ENCODE data around the gene AP5S1.

DNA sequence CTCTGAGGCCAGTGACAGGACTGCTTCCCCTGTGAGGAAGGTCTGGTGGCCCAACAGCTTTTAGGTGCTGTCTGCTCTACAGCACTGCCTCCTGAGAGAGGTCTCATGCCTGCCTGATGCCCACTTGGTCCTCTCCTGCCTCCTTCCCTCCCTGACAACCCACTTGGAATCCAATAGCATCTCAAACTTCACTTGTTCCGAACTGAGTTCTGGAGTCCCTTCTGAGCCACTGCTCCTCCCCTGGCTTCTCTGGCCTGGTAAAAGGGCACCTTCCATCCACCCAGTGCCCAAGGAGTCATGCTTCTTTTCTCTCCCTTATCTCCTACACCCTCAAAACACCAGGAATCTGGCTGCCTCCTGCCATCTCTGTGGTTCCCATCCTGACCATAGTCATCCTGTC lies 28.2 kb downstream of the AP5S1 start:
- no peak for TF ChIP-seq EZH2 (IDR thresholded peaks at IDR 0.05; ENCODE audit: borderline replicate concordance, low read depth, low read length, severe bottlenecking)
- TF ChIP-seq, protein P1, sequence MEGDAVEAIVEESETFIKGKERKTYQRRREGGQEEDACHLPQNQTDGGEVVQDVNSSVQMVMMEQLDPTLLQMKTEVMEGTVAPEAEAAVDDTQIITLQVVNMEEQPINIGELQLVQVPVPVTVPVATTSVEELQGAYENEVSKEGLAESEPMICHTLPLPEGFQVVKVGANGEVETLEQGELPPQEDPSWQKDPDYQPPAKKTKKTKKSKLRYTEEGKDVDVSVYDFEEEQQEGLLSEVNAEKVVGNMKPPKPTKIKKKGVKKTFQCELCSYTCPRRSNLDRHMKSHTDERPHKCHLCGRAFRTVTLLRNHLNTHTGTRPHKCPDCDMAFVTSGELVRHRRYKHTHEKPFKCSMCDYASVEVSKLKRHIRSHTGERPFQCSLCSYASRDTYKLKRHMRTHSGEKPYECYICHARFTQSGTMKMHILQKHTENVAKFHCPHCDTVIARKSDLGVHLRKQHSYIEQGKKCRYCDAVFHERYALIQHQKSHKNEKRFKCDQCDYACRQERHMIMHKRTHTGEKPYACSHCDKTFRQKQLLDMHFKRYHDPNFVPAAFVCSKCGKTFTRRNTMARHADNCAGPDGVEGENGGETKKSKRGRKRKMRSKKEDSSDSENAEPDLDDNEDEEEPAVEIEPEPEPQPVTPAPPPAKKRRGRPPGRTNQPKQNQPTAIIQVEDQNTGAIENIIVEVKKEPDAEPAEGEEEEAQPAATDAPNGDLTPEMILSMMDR (IDR thresholded peaks at IDR 0.05; ENCODE audit: borderline replicate concordance, extremely low read depth, low read length, poor library complexity, severe bottlenecking): no peak

Measured in DND-41 (cell line).